GM18508 (cell line): ENCODE results near the gene SLC16A10.

Source experiments
- ATAC-seq: cut with Tn5 transposase; IDR thresholded peaks from one replicate; pipeline ENCODE4 v1.9.1; 2021; ENCODE audit warnings: moderate number of reproducible peaks; ENCODE audit not compliant: insufficient read depth, unreplicated experiment

Gene SLC16A10

GRCh38 chr6:111208933-111209332, 121.6 kb downstream of the SLC16A10 start:
- no peak for ATAC-seq

- no peak for ATAC-seq
Measured at GRCh38 chr6:111210194-111210728, 123.0 kb downstream of the SLC16A10 start.

- no peak for ATAC-seq
Measured at GRCh38 chr6:111211411-111212030, 124.2 kb downstream of the SLC16A10 start.

- no peak for ATAC-seq
Measured at GRCh38 chr6:111212625-111213024, 125.3 kb downstream of the SLC16A10 start.

- no peak for ATAC-seq
Measured at GRCh38 chr6:111215131-111215530, 127.8 kb downstream of the SLC16A10 start.

- no peak for ATAC-seq
Measured at GRCh38 chr6:111219785-111220184, 132.5 kb downstream of the SLC16A10 start.

- no peak for ATAC-seq
Measured at GRCh38 chr6:111220383-111221031, 133.2 kb downstream of the SLC16A10 start.

GRCh38 chr6:111221804-111222203, 134.5 kb downstream of the SLC16A10 start:
- ATAC-seq: no peak

- no peak for ATAC-seq
Measured at GRCh38 chr6:111222341-111222740, 135.0 kb downstream of the SLC16A10 start.

GRCh38 chr6:111228094-111228493, 140.8 kb downstream of the SLC16A10 start:
- no peak for ATAC-seq

GRCh38 chr6:111230351-111231089, 143.2 kb downstream of the SLC16A10 start:
- ATAC-seq: no peak

- no peak for ATAC-seq
Measured at GRCh38 chr6:111231090-111231459, 143.8 kb downstream of the SLC16A10 start.

GRCh38 chr6:111237852-111238251, 150.5 kb downstream of the SLC16A10 start:
- ATAC-seq: no peak

- ATAC-seq: no peak
Measured at GRCh38 chr6:111238464-111239119, 151.3 kb downstream of the SLC16A10 start.

- no peak for ATAC-seq
Measured at GRCh38 chr6:111239461-111239860, 152.2 kb downstream of the SLC16A10 start.

GRCh38 chr6:111242452-111242851, 155.1 kb downstream of the SLC16A10 start:
- no peak for ATAC-seq

- ATAC-seq: no peak
Measured at GRCh38 chr6:111243095-111243494, 155.8 kb downstream of the SLC16A10 start.

- ATAC-seq: no peak
Measured at GRCh38 chr6:111248789-111249188, 161.5 kb downstream of the SLC16A10 start.

- no peak for ATAC-seq
Measured at GRCh38 chr6:111250791-111251354, 163.6 kb downstream of the SLC16A10 start.

- no peak for ATAC-seq
Measured at GRCh38 chr6:111252726-111253125, 165.4 kb downstream of the SLC16A10 start.
